Measurements from ENCODE around the gene GNG10.

DNA sequence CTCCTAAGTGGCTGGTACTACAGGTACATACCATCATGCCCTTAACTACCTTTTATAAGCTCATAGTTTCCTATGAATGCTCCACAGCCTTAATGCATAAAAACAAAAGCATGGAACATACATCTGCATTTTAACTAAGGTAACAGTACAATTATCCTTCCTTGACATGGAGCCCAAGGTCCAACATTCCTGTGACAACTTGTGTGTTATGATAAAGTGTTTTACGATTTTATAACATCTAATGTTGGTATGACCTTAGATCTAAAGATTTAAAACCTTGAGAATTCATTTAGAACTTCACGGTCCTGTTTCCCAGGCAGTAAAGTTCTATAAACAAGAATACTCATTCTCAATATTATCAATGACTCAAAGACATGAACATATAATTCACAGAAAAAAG, 43.1 kb downstream of the GNG10 start:
- no peak for TF ChIP-seq POLR2A (IDR thresholded peaks at IDR 0.05)
- TF ChIP-seq, protein P1, sequence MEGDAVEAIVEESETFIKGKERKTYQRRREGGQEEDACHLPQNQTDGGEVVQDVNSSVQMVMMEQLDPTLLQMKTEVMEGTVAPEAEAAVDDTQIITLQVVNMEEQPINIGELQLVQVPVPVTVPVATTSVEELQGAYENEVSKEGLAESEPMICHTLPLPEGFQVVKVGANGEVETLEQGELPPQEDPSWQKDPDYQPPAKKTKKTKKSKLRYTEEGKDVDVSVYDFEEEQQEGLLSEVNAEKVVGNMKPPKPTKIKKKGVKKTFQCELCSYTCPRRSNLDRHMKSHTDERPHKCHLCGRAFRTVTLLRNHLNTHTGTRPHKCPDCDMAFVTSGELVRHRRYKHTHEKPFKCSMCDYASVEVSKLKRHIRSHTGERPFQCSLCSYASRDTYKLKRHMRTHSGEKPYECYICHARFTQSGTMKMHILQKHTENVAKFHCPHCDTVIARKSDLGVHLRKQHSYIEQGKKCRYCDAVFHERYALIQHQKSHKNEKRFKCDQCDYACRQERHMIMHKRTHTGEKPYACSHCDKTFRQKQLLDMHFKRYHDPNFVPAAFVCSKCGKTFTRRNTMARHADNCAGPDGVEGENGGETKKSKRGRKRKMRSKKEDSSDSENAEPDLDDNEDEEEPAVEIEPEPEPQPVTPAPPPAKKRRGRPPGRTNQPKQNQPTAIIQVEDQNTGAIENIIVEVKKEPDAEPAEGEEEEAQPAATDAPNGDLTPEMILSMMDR (IDR thresholded peaks at IDR 0.05), result no peak
